Measurements from ENCODE around the gene TAF1A. TPM values are rescaled to one million over a fixed set of nuclear protein-coding genes. Genes with fewer than 3 reads are reported as not detected.

TAF1A gene
- total and polyA plus RNA-seq, 2 of the 8 experiments (the other 6 are each of a cell fraction or from before 2014, with no cell fraction given) = 3.3 to 16.7 TPM

DNA sequence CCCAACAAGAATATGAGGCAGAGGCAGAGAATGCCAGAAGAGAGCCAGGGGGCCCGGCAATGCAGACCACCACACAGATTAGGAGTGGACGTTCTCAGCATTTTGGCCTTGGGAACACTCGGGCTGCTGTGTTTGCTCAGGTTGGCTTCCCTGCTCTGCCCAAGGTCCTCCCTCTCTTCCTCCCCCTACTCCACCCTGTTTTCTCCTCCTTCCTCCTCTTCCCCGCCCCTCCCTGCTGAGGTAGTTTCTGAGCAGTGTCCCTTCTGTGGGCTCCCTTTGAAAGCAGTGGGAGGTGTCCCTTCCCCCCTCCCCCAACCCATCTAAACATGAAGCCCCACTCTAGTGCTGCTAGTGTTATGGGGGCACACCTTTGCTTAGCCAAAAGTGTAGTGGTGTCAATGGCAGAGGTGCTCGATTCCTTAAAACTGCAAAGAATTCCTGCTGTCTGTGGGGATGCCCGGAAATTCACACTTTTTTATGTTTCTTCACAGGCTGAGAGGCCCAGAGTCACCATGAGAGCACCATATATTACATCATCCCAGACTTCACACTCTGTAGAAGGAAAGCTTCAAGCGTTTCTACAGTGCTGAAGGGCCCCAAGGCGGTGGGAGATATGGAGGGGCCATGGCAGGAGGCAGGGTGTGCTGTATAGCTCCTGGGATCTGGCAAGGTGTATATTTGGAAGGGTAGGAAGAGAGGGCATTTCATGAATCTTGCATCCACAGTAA lies 41.6 kb downstream of the TAF1A start, which contains the start of gene HHIPL2:
TSS of gene HHIPL2 (minus strand) at position 161 of the 728 bp plus-strand sequence. CDS start at position 101, 60 bp downstream.
- Histone ChIP-seq H3K23ac (ENCODE audit: insufficient read length) (no peak within 1 kb of the TSS), H2BK5ac (ENCODE audit: low read depth, low read length) (no peak within 1 kb of the TSS), H4K5ac (ENCODE audit: insufficient read length, low read depth, low read length) (no peak within 1 kb of the TSS), H3K4me3 (ENCODE audit: extremely low read depth in 1 of 4, insufficient read depth in 2 of 4, low read depth in 3 of 4, low read length in 4 of 4) (no peak within 1 kb of the TSS), H4K8ac (ENCODE audit: extremely low read depth, insufficient read depth, low read length) (no peak within 1 kb of the TSS), H3K79me2 (ENCODE audit: control insufficient read depth in 1 of 2, insufficient read depth in 2 of 2, low read length in 2 of 2) (no peaks in the 10 kb centered on the region), H2AFZ (ENCODE audit: low read length) (peak within 1 kb of the TSS; percentile 8; the same call in 1 of the 2 replicates), H2BK20ac (ENCODE audit: low read length) (no peak within 1 kb of the TSS), H3K9me3 (ENCODE audit: insufficient read depth in 2 of 2, low read depth in 1 of 2, low read length in 1 of 2) (no peaks in the 10 kb centered on the region), H4K91ac (replicated peaks; ENCODE audit: insufficient read length, low read length) (no peak within 1 kb of the TSS), H3K23me2 (ENCODE audit: low read depth, low read length) (no peaks in the 10 kb centered on the region), H3K18ac (ENCODE audit: extremely low read depth, low read length) (no peak within 1 kb of the TSS; the same call in 1 of the 2 replicates), H4K20me1 (replicated peaks in 1 of 2; ENCODE audit: control insufficient read depth in 1 of 2, insufficient read depth in 2 of 2, low read length in 2 of 2) (no peaks in the 10 kb centered on the region), H2AK5ac (ENCODE audit: low read depth, low read length) (no peak within 1 kb of the TSS), H3K4me2 (ENCODE audit: insufficient read depth in 1 of 2, low read depth in 2 of 2, low read length in 2 of 2) (no peak within 1 kb of the TSS), H3K27ac (ENCODE audit: low read depth, low read length) (no peak within 1 kb of the TSS), H3K9ac (replicated peaks in 1 of 4; ENCODE audit: extremely low read depth in 1 of 4, low read depth in 3 of 4, low read length in 3 of 4) (no peak within 1 kb of the TSS; a peak in 1 of 7 replicates), H2BK15ac (ENCODE audit: low read length) (no peak within 1 kb of the TSS), H2BK120ac (replicated peaks; ENCODE audit: low read depth, low read length) (no peak within 1 kb of the TSS), H3K14ac (ENCODE audit: insufficient read length) (no peak within 1 kb of the TSS), H3K4ac (replicated peaks; ENCODE audit: insufficient read length, low read depth, low read length) (no peak within 1 kb of the TSS), H3K4me1 (replicated peaks in 1 of 4; ENCODE audit: control insufficient read depth in 3 of 4, insufficient read depth in 4 of 4, low read length in 3 of 4) (no peaks in the 10 kb centered on the region; a peak in 1 of 7 replicates), H3K27me3 (replicated peaks in 1 of 4; ENCODE audit: control insufficient read depth in 3 of 4, extremely low read depth in 1 of 4, insufficient read depth in 3 of 4, low read length in 3 of 4) (no peaks in the 10 kb centered on the region), H2BK12ac (ENCODE audit: low read depth, low read length) (no peak within 1 kb of the TSS), H3K79me1 (ENCODE audit: low read depth, low read length) (no peaks in the 10 kb centered on the region), H3K36me3 (ENCODE audit: control insufficient read depth in 2 of 4, insufficient read depth in 4 of 4, low read length in 3 of 4) (no peaks in the 10 kb centered on the region), H3K56ac (replicated peaks; ENCODE audit: insufficient read length, low read depth, low read length) (no peak within 1 kb of the TSS)
- no peak for FAIRE-seq
- ChIA-PET POLR2A (ENCODE audit: partially characterized antibody) (no interaction called here), CTCF (ENCODE audit: partially characterized antibody) (interaction anchor here (0.5 to 3.0 kb wide), 4 partner anchors 11 to 30 kb away, joined by 3 to 20 read pairs (median 6); no protein-coding TSS in a partner anchor)
- DNase-seq (ENCODE audit: low read depth in 1 of 2, low spot score in 2 of 2) = no peak
- WGBS, 2 experiments (ENCODE audit: extremely low coverage in 1 of 2, insufficient coverage in 1 of 2, insufficient read length in 1 of 2, insufficient replicate concordance in 2 of 2, low coverage in 1 of 2, low lambda C conversion rate in 2 of 2, missing lambda C conversion rate in 1 of 2) = 80% methylated on average over 8 of the region's 8 CpGs; no CpG with 5 or more reads in 1 of the 2 experiments
- TF ChIP-seq NRF1 (IDR thresholded peaks at IDR 0.05; ENCODE audit: low read depth, low read length) (no peak), HDAC2 (IDR thresholded peaks at IDR 0.05; ENCODE audit: borderline replicate concordance in 1 of 2, low read depth in 2 of 2, low read length in 2 of 2) (no peak), YY1 (IDR thresholded peaks at IDR 0.05; ENCODE audit: low read depth, low read length) (no peak), RNF2 (IDR thresholded peaks at IDR 0.05; ENCODE audit: borderline replicate concordance, low read depth, low read length, missing control alignments, poor library complexity, severe bottlenecking) (no peak), CHD1 (IDR thresholded peaks at IDR 0.05; ENCODE audit: low read depth, low read length) (no peak)
- TF ChIP-seq, protein P1, sequence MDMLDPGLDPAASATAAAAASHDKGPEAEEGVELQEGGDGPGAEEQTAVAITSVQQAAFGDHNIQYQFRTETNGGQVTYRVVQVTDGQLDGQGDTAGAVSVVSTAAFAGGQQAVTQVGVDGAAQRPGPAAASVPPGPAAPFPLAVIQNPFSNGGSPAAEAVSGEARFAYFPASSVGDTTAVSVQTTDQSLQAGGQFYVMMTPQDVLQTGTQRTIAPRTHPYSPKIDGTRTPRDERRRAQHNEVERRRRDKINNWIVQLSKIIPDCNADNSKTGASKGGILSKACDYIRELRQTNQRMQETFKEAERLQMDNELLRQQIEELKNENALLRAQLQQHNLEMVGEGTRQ (IDR thresholded peaks at IDR 0.05; ENCODE audit: low read length) = no peak
- TF ChIP-seq, protein P2, sequence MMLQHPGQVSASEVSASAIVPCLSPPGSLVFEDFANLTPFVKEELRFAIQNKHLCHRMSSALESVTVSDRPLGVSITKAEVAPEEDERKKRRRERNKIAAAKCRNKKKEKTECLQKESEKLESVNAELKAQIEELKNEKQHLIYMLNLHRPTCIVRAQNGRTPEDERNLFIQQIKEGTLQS (IDR thresholded peaks at IDR 0.05; ENCODE audit: insufficient read depth, low read depth, low read length) = no peak
- TF ChIP-seq, protein P3, sequence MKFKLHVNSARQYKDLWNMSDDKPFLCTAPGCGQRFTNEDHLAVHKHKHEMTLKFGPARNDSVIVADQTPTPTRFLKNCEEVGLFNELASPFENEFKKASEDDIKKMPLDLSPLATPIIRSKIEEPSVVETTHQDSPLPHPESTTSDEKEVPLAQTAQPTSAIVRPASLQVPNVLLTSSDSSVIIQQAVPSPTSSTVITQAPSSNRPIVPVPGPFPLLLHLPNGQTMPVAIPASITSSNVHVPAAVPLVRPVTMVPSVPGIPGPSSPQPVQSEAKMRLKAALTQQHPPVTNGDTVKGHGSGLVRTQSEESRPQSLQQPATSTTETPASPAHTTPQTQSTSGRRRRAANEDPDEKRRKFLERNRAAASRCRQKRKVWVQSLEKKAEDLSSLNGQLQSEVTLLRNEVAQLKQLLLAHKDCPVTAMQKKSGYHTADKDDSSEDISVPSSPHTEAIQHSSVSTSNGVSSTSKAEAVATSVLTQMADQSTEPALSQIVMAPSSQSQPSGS (IDR thresholded peaks at IDR 0.05; ENCODE audit: low read length) = no peak
